ENCODE measurements around the gene MEX3A. TPM values are rescaled to one million over a fixed set of nuclear protein-coding genes. Genes with fewer than 3 reads are reported as not detected.
A peak's percentile ranks its signal among the peaks of the same experiment; 100 is the strongest.

The MEX3A gene
- total and polyA plus RNA-seq, 10 of the 15 experiments (the other 5 are each of a cell fraction or from before 2014, with no cell fraction given): 0.11 to 5.1 (median 1.7) TPM

DNA sequence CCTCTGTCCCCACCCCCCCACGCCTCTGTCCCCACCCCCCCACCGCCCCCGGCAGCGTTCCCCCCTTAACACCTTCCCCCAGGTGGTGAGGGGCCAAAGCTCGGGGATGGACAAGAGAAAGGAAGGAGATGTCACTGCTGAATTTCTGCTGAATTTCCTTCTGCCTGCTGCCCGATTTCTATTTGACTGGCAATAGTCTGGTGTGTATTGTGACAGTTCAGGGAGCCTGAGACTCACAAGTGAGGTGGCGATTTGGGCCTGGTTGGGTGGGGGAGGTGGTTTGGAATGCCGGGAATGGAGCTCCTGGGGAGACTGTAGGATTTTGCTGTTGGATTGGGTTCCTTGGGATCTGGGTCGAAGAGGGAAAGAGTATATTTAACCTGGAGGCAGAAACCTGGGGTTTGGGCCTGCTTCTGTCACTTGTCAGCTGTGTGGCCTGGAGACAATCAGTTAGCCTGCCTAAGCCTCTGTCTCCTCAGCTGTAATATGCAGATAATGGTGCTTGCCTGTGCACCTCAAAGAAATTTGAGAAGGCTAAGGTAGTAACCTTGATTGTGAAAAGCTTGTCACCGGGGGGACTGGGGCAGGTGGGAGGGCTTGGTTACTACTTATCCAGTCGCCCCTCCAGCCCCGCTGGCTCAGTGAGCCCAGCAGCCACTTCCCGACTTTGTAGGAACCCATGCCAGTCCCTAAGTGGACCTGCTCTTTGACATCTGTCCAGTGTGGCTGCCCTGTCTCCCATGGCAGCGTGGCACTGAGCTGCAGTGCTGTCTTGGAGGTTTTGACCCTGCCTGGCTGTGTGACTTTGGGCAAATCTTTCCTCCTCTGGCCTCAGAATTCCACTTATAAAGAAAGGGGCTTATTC is 24.6 kb upstream of the MEX3A start:
- peaks cover 30% of the 10 kb centered on the region for H3K4me1 ChIP-seq (ENCODE audit: control insufficient read depth, insufficient read depth, low read length)
- H3K4me2 ChIP-seq (ENCODE audit: control insufficient read depth, insufficient read depth): peak overlapping the region; percentile 89
- no peaks in the 10 kb centered on the region for H3K9me3 ChIP-seq (replicated peaks; ENCODE audit: control insufficient read depth, insufficient read depth, low read length)
- no peak for DNase-seq (ENCODE audit: low read depth, low spot score)
- no peaks in the 10 kb centered on the region for H3K27me3 ChIP-seq (replicated peaks in 1 of 2; ENCODE audit: control insufficient read depth in 2 of 2, insufficient read depth in 2 of 2, low read length in 1 of 2)
- H3K4me3 ChIP-seq: peak overlapping the region; percentile 45; the same call in 1 of the 2 replicates
- BruUV-seq (replicated peaks): TSS peak; percentile 96
- FAIRE-seq: no peak
- in situ Hi-C loops (cut with MboI): no loop called here
- H3K36me3 ChIP-seq (ENCODE audit: control insufficient read depth in 2 of 2, insufficient read depth in 2 of 2, low read length in 1 of 2): no peaks in the 10 kb centered on the region
- no peaks in the 10 kb centered on the region for H3K79me2 ChIP-seq (ENCODE audit: control insufficient read depth, insufficient read depth, low read length)
- ChIA-PET SMC1A (ENCODE audit: uncharacterized antibody, unreplicated experiment) (interaction anchor here (1.6 to 23.8 kb wide), 3 partner anchors 10 to 43 kb away, joined by 3 to 874 read pairs (median 24); partner anchors contain the start of gene LMNA), RAD21 (ENCODE audit: unreplicated experiment) (interaction anchor here (0.9 to 22.4 kb wide), 4 partner anchors 10 to 118 kb away, joined by 3 to 695 read pairs (median 14); partner anchors contain the start of gene LMNA), CTCF (interaction anchor here (0.7 to 21.5 kb wide), 6 partner anchors 11 to 228 kb away, joined by 3 to 1294 read pairs (median 4); partner anchors contain the start of gene LMNA), POLR2A (interaction anchor here (0.9 to 6.1 kb wide), 7 partner anchors 9 to 900 kb away, joined by 3 to 128 read pairs (median 9); partner anchors contain the start of genes LMNA and PMF1)
- H3K9ac ChIP-seq (ENCODE audit: control insufficient read depth, insufficient read depth, low read length): peak overlapping the region; percentile 66
- no peak for TF ChIP-seq HCFC1 (IDR thresholded peaks at IDR 0.05; ENCODE audit: low read length)
- no peak for TF ChIP-seq ZNF217 (IDR thresholded peaks at IDR 0.05)
- peak; percentile 32; the same call in 1 of the 2 replicates for TF ChIP-seq SMARCA5 (IDR thresholded peaks at IDR 0.05)
- no peak for TF ChIP-seq SMAD1 (IDR thresholded peaks at IDR 0.05; ENCODE audit: low read depth, partially characterized antibody)
- intact Hi-C loops (cut with micrococcal nuclease; ENCODE audit: unreplicated experiment): no loop called here
- ATAC-seq: peak; percentile 38
- no peaks in the 10 kb centered on the region for H4K20me1 ChIP-seq (ENCODE audit: control insufficient read depth, insufficient read depth)
- peak overlapping the region; percentile 57 for H3K27ac ChIP-seq (ENCODE audit: control insufficient read depth, insufficient read depth)
- 67% methylated on average over 10 of the region's 14 CpGs for WGBS (ENCODE audit: insufficient coverage, insufficient replicate concordance, low lambda C conversion rate, missing lambda C conversion rate)
- H2AFZ ChIP-seq (ENCODE audit: control insufficient read depth, low read depth, low read length): peak overlapping the region; percentile 86

All from GM12878 (cell line).